ENCODE measurements around the gene SLC22A31.
"Not testable (repeated sequence)": the region's sequence is repeated elsewhere in the genome, so short reads cannot be mapped to it uniquely, and the experiment has no call there.

Gene SLC22A31

GRCh38 chr16:89192956-89193575 is 7.3 kb downstream of the SLC22A31 start:
- peak; percentile 7 for DNase-seq (ENCODE audit: low read depth)
- H3K4me3 ChIP-seq (ENCODE audit: control insufficient read depth, low read depth, low read length): no peak overlapping the region; the same call in 1 of the 2 replicates

GRCh38 chr16:89192186-89192955 is 8.0 kb downstream of the SLC22A31 start:
- DNase-seq (ENCODE audit: low read depth): peak; percentile 64

More at GRCh38 chr16:89192956-89193575, 7.3 kb downstream of the SLC22A31 start:
- no peak for TF ChIP-seq CTCF (IDR thresholded peaks at IDR 0.05; ENCODE audit: control insufficient read depth, insufficient read depth, low read depth, low read length, missing control alignments)

GRCh38 chr16:89191901-89192185 is 8.5 kb downstream of the SLC22A31 start:
- no peak for TF ChIP-seq CTCF (IDR thresholded peaks at IDR 0.05; ENCODE audit: control insufficient read depth, insufficient read depth, low read depth, low read length, missing control alignments)
- peak overlapping the region; percentile 49 for H3K4me3 ChIP-seq (ENCODE audit: control insufficient read depth, low read depth, low read length)
- DNase-seq (ENCODE audit: low read depth): no peak

More at GRCh38 chr16:89192186-89192955, 8.0 kb downstream of the SLC22A31 start:
- peak overlapping the region; percentile 49 for H3K4me3 ChIP-seq (ENCODE audit: control insufficient read depth, low read depth, low read length)

- DNase-seq (ENCODE audit: low read depth): no peak
- TF ChIP-seq CTCF (IDR thresholded peaks at IDR 0.05; ENCODE audit: control insufficient read depth, insufficient read depth, low read depth, low read length, missing control alignments): no peak
- no peak overlapping the region for H3K4me3 ChIP-seq (ENCODE audit: control insufficient read depth, low read depth, low read length)
These were observed 9.1 kb downstream of the SLC22A31 start for GRCh38 chr16:89191033-89191900.

- H3K4me3 ChIP-seq (ENCODE audit: control insufficient read depth, low read depth, low read length): no peak overlapping the region
- no peak for TF ChIP-seq CTCF (IDR thresholded peaks at IDR 0.05; ENCODE audit: control insufficient read depth, insufficient read depth, low read depth, low read length, missing control alignments)
- DNase-seq (ENCODE audit: low read depth): no peak
These were observed 10.0 kb downstream of the SLC22A31 start for GRCh38 chr16:89190150-89190958.

GRCh38 chr16:89189358-89190025 is 10.8 kb downstream of the SLC22A31 start:
- no peak for TF ChIP-seq CTCF (IDR thresholded peaks at IDR 0.05; ENCODE audit: control insufficient read depth, insufficient read depth, low read depth, low read length, missing control alignments)
- no peak overlapping the region for H3K4me3 ChIP-seq (ENCODE audit: control insufficient read depth, low read depth, low read length)
- DNase-seq (ENCODE audit: low read depth): no peak

GRCh38 chr16:89188471-89189357 is 11.6 kb downstream of the SLC22A31 start:
- not testable (repeated sequence) for DNase-seq (ENCODE audit: low read depth); H3K4me3 ChIP-seq (ENCODE audit: control insufficient read depth, low read depth, low read length)

Measured in AG09309 (cell line).